GM19023 (cell line): ENCODE results near the gene DMKN.

Source experiments
- ATAC-seq: cut with Tn5 transposase; IDR thresholded peaks from one replicate; pipeline ENCODE4 v1.9.1; 2021; ENCODE audit warnings: mild to moderate bottlenecking, moderate library complexity; ENCODE audit not compliant: unreplicated experiment

Gene DMKN

DNA sequence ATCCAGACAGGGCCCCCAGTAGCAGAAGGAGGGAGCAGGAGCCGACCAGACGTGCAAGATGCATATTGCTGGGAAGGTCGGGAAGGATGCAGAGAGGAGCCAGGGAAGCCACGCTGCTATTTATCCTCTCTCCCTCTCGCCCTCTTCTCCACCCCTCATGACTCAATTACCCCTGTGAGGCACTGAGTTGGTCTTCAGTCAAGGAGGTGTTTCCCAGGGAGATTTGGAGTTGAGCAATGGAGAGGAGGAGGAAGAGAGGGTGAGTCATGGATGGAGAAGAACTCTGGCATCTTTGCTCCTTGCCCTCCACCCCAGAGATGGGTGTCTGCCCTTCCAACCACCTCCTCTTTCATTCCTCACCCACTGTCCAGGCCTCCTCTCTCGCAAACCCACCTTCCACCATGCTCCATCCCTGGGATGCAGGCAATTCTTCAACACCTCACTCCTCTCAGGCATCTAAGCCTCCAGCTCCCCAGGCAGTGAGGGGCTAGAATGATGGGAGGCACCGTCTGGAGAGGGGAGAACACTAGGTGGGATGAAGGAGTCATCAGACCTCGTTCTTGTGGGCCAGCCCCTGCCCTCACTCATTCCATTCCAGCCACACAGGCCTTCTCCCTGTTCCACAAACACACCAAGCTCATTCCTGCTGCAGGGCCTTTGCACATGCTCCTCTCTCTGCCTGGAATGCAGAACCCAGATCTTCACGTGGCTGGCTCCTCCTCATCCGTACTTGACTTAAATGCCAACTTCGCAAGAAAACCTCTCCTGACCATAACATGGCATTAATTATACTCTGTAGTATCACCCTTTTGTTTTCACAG, 15.0 kb upstream of the DMKN start, which contains the start of gene SBSN:
Gene SBSN, minus strand, starts transcription at position 94 of the 821 bp plus-strand sequence. Its CDS starts 30 bp downstream, at position 64.
- no peak for ATAC-seq

DNA sequence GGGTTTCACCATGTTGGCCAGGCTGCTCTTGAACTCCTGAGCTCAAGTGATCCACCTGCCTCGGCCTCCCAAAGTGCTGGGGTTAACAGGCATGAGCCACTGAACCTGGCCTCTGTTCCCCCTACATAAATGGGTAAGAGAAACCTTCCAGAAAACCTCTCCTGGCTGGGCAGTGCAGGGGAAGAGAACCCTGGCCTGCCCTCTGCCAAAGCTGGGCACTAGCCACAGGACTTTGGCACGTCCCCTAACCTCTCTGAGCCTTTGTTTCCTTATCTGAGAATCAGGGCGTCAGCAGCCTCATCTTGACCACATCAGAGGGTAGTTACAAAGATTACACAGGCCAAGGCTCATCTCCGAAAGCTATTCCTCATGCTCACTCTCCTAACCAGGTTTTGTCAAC, 12.4 kb upstream of the DMKN start:
- ATAC-seq = no peak

DNA sequence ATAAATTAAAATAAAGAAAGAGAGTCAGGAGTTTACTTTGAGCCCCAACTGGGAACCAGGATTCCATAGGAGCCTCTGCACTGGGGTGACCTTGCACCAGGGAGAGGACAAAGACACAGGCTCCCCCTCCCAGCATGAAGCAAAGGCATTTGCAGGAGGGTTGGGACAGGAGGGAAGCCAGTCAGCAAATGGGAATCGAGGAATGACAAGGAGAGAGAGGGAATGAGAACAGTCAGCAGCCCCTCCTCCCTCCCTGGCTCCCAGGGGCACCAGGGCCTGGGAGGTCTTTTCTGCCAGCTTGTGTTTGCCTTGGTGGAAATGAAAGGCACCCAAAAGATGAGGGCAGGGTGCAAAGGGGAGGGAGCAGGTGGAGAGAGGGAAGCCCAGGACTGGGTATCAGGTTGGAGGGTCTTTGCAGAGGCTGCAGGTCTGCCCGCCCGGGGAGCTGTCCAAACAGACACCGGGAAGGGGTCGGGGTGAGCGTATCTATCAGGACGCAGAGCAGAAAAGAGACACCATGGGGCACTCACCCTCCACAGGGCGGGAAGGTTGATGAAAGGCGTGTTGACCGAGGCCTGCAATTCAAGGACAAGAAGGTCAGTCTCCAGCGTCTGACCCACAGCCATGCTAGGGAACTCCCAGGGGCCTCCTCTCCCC, 10.9 kb upstream of the DMKN start:
- ATAC-seq = no peak

DNA sequence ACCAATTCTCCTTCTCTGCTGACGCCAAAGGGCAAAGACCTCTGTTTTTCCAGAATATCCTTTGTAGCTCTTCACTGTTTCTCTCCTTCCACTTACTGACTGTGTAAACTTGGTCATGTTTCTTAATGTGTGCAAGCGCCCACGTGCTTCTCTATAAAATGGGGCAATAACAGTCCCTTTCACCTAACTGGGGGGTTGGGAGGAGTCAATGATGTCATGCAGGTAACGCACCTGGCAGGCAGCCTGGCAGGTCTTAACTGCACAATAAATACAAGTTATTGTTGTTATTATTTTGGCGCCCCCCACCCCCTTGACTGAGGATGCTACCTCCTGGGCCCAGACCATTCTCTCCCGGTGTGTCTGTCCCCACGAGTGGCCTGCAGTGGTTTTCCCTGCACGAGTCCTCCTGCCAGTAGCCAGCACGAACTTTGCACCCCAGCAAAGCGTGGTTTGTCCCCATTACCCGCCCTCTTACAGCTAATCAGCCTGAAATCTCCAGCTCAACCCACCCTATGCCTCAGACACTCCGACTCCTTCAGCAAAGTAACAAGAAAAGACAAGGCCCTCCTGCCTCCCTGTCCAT, 9.4 kb upstream of the DMKN start:
- ATAC-seq = no peak

DNA sequence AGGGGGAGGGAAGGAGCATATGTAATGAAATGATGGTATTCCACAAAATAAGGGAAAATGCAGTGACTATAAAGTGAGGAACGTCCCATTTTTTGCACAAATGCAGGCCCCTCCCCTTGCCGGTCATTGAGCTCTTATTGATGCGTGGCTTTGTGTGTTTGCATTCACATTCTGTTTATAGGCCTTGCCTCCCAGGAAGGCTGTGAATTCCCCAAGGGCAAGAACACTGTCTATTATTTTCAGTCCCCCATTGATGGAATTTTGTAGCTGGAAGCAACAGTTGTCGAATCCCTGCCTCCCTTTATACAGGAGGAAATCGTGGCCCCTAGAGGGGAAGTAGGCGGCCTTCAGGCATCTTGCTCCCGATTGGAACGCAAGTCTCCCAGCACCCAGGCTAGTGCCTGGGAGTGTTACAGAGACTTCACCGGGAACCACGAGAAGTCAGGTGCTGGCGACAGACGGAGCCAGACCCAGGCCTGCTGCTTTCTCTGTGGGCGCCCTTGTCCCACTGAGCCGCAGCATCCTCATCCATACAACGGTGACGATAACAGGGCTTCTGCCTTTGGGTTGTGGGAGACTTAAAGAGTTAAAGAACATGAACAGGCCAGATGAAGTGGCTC, 7.8 kb upstream of the DMKN start:
- ATAC-seq = no peak

DNA sequence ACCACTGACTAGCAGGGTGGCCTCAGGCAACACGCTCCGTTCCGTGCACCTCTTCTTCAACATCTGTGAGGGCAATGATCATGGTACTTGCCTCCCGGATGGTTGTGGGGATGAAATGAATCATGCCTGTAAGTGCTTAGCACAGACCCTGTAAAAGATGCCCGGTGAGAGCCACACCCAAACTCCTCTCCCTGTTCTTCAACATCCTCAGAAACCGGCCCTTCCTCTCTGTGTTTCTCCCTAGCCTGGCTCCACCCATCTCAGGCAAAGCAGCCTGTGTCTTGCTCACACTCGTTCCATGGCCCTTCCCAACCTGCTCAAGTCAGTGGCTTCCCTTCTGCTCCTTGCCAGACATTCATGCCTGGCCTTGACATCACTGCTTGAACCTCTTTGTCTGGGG, 5.8 kb upstream of the DMKN start:
- ATAC-seq = no peak

DNA sequence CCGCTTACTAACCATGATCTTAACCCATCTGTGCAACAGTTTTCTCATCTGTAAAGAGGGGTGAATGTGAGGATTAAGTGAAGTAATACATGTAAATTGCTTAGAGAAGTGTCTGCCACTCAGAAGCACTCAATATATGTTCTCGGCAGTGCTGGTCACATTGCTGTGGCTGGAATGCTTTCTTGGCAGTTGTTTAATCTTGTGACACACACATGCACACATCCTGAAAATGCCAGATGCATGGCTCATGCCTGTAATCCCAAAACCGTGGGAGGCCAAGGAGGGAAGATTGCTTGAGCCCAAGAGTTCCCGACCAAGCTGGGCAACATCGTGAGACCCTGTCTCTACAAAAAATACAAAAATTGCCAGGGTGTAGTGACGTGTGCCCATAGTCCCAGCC, 4.9 kb upstream of the DMKN start:
- no peak for ATAC-seq

DNA sequence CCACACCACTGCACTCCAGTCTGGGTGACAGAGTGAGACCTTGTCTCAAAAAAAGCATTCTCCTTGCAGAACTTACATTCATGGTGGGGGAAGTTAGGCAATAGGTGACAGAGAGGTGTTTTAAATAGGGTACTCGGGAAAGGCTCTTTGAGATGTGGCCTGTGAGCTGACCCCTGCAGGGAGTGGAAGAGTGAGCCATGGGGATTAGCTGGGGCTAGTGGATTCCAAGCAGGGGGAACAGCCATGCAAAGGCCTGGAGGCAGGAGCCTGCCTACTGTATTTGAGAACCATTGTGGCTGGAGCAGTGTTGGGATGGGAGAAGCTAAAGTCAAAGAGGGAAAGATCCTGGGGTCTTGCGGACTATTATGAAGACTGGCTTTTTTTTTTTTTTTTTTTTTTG, 3.9 kb upstream of the DMKN start:
- ATAC-seq = no peak

DNA sequence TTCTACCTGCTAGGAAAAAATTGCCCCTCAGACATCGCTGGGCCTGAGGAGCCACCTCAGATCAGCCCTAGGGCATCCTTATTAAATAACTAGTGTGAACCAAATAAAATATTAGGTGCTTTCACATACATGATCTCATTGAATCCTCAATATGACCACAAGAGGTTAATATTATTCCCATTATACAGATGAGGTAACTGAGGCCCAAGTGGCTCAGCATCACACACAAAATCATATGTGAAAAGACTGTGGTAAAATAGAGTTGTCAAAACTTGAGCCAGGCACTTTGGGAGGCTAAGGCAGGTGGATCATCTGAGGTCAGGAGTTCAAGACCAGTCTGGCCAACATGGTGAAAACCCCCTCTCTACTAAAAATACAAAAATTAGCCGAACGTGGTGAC, 2.9 kb upstream of the DMKN start:
- no peak for ATAC-seq

DNA sequence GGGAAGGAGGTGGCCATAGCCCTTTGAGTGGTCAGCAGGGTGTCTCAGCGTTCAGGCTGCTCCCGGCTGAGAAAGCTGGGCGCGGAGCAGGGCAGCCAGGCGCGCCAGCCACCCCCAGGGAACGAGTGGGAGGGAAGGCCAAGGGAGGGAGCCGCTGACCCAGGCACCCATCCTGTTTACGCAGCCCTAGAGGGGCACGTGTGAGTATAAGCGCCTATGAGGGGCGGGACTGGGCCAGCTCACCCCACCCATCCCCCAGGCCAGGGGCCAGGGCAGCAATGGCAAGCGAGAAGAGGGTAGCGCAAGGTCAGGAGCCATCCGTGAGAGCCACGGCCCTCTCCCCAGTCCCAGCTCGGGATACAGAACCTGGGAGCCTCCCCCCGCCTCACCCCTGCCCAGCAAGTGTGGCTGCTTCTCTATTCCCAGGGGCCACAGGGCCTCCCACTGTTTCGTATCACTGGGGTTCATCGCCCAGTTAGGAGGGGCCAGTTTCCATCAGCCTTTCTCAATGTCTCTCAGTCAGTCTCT, 897 bp upstream of the DMKN start:
- ATAC-seq = no peak

DNA sequence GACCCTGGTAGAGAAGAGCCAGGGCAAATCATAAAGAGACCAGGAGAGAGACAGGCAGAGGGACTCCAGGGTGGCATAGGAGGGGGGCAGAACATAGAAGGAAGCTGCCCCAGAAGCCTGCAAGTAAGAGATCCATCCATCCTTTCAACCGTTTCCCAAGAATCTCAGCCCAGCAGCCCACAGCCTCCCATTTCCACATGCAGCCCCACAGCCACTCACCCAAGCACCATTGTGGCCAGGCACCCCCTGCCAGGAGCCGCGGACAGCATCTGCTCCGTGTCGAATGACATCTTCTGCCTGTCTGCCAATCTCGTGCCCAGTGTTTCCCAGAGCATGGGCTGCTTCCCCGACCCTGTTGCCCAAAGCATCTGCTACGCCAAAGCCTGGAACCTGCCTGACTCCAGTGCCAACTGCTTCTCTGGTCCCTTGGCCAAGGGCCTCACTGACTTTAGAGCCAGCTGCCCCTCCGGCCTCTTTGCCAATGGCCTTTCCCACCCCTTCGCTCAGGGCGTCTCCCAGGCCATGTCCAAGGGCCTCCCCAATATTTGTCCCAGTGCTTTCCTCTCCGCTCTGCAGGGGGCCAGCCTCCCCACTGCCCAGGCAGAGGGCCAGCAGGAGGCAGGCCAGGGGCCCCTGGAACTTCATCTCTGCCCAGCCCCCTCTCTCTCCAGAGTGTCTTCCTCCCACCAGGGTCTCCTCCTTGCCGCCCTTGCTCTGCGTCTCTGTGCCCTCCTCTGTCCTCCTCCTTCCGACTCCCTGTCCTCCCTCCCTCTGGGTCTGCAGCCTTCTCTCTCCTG, 420 bp downstream of the DMKN start:
- ATAC-seq = no peak

DNA sequence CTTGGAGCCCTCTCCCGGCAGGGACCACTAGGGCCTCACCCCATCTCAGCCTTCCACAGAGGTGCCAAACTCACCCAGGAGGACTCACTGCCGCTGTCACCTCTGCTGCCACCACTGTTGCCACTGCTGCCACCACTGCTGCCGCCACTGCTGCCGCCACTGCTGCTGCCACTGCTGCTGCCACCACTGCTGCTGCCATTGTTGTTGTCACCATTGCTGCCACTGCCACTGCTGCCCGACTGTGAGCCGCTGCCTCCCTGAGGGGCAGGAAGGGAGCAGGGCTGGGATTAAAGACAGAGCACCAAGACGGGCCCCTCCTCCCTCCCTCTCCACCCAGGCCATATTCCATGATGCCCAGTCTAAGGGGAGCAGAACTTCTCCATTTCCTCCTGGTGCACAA, 2.1 kb downstream of the DMKN start:
- ATAC-seq = no peak

DNA sequence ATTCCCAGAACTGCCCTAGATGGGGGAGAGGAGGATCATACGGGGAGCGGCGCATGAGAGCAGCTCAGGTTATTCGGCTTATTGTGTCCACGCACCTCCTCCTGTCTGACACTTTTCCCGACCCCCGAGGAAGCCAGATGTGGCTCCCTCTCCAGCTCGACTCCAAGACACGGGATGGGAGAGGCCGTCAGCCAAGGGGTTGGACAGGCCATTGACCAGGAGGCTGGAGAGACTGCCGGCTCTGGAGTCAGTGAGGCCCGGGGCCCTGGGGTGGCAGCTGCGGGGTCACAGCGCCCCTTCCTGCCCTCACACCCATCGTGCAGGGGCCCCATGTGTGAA, 2.9 kb downstream of the DMKN start:
- ATAC-seq = no peak

DNA sequence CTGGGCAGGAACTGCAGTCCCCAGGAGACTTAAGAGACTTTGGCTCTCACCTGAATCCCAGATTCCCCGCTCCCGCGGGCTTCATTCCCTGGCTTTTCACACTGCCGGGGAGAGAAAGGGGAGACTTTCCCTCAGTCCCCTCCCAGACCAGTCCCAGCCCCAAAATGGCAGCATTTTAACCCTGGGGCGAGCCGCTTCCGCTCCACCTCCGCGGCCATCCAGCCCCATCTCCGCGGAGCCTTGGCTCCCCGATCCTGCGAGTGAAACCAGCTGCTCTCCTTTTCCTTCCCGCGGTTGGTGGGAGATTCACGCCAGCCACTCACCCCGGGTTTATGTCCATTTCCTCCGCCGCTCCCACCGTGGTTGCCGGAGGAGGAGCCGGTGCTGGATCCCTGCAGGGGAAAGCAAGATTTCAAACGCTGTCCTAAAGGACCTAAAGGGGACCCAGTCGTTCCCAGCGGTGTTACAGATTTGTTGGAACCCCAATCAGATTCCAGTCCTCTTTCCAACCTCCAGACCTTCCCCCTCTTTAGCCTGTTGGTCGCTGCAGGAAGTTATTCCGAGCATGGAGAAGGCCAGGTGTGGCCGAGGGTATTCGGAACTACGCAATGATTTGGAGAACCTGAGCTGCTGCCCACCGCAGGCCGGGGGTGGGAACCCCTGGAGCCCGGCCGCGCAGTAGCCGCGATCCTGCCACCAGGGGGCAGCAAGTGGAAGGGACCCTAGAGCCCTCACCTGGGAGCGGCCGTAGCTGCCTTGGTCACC, 3.4 kb downstream of the DMKN start:
- peak; percentile 50 for ATAC-seq

DNA sequence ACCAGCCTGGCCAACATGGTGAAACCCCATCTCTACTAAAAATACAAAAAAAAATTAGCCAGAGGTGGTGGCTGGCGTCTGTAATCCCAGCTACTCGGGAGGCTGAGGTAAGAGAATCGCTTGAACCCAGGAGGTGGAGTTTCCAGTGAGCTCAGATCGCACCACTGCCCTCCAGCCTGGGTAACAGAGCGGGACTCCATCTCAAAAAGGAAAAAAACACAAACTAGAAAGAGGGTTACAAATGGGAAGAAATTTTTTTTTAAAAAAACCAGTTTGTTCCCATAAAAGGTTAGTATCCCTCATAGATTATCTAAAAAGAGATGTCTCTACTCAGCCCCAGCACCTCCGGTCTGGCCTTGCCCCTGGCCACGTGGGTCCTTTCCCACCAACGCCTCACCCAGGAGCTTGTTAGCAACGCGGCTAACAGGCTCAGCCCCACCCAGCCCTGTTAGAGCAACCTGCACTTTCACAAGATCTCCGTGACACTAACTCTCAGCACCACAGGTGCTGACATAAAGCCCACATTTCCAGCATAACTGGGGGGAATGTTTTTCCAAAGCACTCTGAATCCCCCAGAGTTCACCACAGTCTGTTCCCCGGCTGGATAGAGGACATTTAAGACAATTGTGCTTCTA, 4.3 kb downstream of the DMKN start:
- no peak for ATAC-seq

DNA sequence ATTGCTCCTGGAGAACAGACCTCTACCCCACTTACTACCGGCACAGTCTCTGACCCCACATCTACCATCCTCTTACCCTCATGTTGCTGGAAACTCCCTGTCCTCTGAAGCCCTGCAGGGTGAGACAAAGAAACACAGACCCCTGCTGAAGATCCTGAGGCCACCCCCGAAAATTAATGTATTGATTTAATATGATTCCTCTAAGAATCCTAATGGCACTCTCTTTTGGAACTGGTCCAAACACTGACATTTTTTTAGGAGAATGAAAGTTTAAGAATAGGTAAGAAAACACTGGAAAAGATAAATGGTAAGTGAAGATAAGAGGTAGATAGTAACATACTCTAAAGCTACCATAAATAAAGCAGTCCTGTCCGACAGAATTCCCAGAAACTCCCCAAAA, 5.3 kb downstream of the DMKN start:
- no peak for ATAC-seq

DNA sequence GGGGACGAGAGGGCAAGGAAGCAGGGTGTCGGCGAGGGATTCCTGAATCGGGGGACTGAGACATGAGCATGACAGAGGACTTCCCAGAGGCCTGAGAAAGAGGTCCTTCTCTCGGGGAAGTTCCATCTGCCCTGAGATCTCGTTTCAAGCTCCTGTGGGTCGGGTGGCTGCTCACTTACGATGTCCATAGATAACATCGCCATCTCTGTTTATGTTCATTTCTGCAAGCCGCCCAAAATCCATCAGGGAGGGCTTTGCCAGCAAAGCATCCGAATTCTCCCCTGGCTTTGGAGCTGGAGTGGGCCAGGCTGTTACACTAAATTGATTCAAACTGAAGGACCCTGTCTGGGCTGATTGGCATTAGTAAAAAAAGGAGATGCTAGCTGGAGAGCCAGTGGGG, 5.9 kb downstream of the DMKN start:
- no peak for ATAC-seq

DNA sequence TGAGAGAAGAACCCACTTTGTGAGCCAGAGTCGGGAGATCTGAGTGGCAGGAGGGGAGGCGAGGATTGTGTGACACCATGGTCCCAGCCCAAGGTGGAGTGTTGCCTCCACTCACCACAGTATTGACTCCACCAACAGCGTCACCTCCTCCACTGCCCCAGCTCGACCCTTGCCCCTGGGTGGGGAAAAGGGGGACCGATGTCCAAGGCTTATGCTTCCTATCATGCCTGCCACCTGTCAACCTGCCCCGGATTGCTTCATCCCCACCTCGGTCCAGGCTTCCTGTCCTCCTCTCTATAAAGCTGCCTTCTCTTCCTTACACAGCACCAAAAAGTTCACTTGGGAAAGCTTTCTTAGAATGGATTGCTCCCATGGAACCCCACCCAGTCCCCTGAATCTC, 7.4 kb downstream of the DMKN start:
- ATAC-seq = no peak

DNA sequence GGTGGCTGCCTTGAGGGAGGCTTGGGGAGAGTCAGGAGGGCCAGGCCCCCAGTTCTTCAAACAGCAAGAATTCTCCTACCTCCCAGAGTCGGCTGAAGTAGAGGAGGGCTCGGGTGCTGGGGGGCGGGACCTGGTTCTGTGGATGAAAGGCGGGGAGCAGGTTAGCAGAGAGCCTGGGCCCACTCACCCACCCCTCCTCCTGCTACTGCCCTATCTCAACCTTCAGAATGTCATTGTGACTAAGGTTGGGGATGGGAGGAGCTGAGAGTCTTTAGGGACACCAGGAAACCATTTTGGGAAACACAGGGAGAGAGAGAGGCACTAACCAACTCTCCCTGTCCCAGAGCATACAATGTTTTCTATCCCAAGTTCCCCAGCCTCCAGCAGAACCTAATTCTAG, 10.7 kb downstream of the DMKN start:
- no peak for ATAC-seq

DNA sequence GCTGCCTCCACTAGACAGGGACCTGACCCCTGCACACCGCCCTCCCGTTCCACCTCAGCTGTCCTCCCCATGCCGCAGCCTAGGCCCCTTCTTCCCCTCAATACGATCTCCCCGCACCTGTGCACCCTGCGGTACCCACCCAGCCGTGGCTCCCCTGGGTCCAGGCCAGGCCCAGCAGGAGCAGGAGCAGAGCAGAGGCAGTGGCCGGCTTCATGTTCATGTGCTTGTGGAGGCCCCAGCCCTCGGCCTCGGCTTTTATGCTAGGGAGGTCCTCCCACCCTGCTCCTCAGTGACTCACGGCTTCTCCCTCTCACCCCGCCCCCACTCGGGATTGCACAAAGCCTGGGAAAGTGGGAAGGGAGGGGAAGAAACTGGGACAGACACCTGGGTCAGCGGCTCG, 11.8 kb downstream of the DMKN start:
- ATAC-seq = no peak
